A549 (cell line): Measurements from ENCODE around the gene TTC12.

Experiments
- CBX8 ChIP-seq: fragments of 200-600 bp; sonication (generic); IDR thresholded peaks from 2 replicates; pipeline ENCODE4 v1.6.1; 2016
- CHD2 ChIP-seq: fragments of 150-350 bp; IDR thresholded peaks from 2 replicates; pipeline ENCODE4 v1.6.1; 2014; ENCODE audit warnings: low read length; ENCODE audit not compliant: partially characterized antibody
- EP300 ChIP-seq, 2 experiments: fragments of >200 bp; sonication (Bioruptor Twin); formaldehyde crosslinking; IDR thresholded peaks; 2 replicates in 1 of 2; 3 replicates in 1 of 2; pipeline ENCODE4 v1.6.1; 2016 to 2017
- ESRRA ChIP-seq: fragments of 150-350 bp; IDR thresholded peaks from 2 replicates; pipeline ENCODE4 v1.6.1; 2014; ENCODE audit warnings: mild to moderate bottlenecking, low read length, borderline replicate concordance
- GATA3 ChIP-seq: IDR thresholded peaks from 2 replicates; pipeline ENCODE4 v1.6.1; 2012; ENCODE audit warnings: borderline replicate concordance
- HOXA7 ChIP-seq: fragments of 250-450 bp; sonication (Bioruptor Pico); IDR thresholded peaks from 2 replicates; pipeline ENCODE4 v1.5.0; 2020; ENCODE audit warnings: mild to moderate bottlenecking, moderate library complexity
- JUN ChIP-seq, 2 experiments: fragments of >200 bp; sonication (Bioruptor Twin); formaldehyde crosslinking; IDR thresholded peaks; 2 replicates in 1 of 2; 3 replicates in 1 of 2; pipeline ENCODE4 v1.6.1; 2016 to 2017
- KDM1A ChIP-seq: fragments of 200-600 bp; sonication (generic); IDR thresholded peaks from 2 replicates; pipeline ENCODE4 v1.6.1; 2016; ENCODE audit warnings: low read depth, mild to moderate bottlenecking
- MYC ChIP-seq: IDR thresholded peaks from 2 replicates; pipeline ENCODE4 v1.6.1; 2012; ENCODE audit warnings: mild to moderate bottlenecking, inconsistent platforms, low read length, improper control_type of control experiment, borderline replicate concordance
- POLR2A ChIP-seq: IDR thresholded peaks from 2 replicates; pipeline ENCODE4 v1.6.1; 2012; ENCODE audit warnings: mild to moderate bottlenecking, low read length
- TP53 ChIP-seq: fragments of 250-450 bp; sonication (Bioruptor Pico); IDR thresholded peaks from 2 replicates; pipeline ENCODE4 v1.5.0; 2021; ENCODE audit warnings: mild to moderate bottlenecking, moderate library complexity
- TF ChIP-seq, protein P1 (sequence below): fragments of >200 bp; sonication (Bioruptor Twin); formaldehyde crosslinking; IDR thresholded peaks from 3 replicates; pipeline ENCODE4 v1.5.1; 2016
- TF ChIP-seq, protein P2 (sequence below): IDR thresholded peaks from 2 replicates; pipeline ENCODE4 v1.6.1; 2012

DNA sequence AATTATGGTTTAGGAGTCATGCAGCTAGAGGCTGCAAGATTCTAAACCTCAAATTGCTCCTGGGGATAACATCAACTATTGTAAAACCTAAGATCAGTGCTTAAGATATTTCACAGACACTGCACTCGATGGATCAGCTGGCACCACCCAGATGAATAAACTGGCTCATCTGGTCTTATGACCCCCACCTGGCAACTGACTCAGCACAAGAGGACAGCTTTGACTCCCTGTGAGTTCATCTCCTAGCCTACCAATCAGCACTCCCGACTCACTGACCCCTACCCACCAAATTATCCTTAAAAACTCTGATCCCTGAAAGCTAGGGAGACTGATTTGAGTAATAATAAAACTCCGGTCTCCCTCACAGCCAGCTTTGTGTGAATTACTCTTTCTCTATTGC lies 782 bp upstream of the TTC12 start:
- TF ChIP-seq, protein P1, sequence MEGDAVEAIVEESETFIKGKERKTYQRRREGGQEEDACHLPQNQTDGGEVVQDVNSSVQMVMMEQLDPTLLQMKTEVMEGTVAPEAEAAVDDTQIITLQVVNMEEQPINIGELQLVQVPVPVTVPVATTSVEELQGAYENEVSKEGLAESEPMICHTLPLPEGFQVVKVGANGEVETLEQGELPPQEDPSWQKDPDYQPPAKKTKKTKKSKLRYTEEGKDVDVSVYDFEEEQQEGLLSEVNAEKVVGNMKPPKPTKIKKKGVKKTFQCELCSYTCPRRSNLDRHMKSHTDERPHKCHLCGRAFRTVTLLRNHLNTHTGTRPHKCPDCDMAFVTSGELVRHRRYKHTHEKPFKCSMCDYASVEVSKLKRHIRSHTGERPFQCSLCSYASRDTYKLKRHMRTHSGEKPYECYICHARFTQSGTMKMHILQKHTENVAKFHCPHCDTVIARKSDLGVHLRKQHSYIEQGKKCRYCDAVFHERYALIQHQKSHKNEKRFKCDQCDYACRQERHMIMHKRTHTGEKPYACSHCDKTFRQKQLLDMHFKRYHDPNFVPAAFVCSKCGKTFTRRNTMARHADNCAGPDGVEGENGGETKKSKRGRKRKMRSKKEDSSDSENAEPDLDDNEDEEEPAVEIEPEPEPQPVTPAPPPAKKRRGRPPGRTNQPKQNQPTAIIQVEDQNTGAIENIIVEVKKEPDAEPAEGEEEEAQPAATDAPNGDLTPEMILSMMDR, result no peak
- TF ChIP-seq POLR2A, result no peak
- TF ChIP-seq, protein P2, sequence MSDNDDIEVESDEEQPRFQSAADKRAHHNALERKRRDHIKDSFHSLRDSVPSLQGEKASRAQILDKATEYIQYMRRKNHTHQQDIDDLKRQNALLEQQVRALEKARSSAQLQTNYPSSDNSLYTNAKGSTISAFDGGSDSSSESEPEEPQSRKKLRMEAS, result no peak
- no peak for TF ChIP-seq CBX8
- no peak for TF ChIP-seq KDM1A
- no peak for TF ChIP-seq ESRRA
- TF ChIP-seq CHD2, result no peak
- TF ChIP-seq JUN (IDR thresholded peaks at IDR 0.05), result no peak
- no peak for TF ChIP-seq HOXA7
- TF ChIP-seq EP300 (IDR thresholded peaks at IDR 0.05), result no peak
- TF ChIP-seq MYC, result no peak
- TF ChIP-seq GATA3, result no peak
- TF ChIP-seq TP53, result no peak
